Measurements from ENCODE around the gene KRTAP10-1. TPM values are rescaled to one million over a fixed set of nuclear protein-coding genes. Genes with fewer than 3 reads are reported as not detected.

The KRTAP10-1 gene
- not detected for polyA plus RNA-seq (2013, experiment 1 of 2)
- polyA plus RNA-seq (2013, experiment 2 of 2): not detected

DNA sequence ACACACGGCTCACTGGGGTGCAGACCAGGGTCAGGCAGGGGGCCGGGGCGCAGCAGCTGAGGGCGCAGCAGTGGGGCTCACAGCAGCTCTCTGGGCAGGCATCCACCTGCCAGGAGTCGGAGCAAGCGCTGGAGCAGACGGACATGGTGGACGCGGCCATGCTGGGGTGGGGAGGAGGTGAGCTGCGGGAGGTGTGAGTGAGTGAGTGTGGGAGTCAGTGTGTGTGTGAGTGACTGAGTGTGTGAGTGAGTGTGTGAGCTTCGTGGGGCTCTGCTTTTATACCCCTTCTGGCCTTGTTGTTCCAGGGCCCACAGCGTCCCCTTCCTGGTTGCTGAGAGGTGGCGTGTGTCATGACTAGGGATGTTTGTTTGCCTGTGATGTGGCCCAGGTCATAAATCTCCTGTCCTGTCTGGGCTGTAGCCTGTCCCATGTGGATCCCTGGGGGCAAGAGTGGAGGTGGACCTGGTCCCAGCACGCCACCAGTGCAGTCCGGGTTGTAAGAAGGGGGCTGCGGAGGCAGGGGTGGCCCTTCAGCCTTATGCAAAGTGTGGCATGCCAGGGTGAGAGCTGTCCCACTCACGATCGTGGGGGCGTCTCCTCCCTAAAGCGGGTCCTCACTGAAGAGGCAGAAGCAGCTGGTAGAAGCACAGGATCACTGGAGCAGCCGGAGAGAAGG, at the start of gene KRTAP10-1:
TSS of gene KRTAP10-1 (minus strand) at position 205 of the 676 bp plus-strand sequence. CDS start at position 160, 45 bp downstream.
- no peak within 1 kb of the TSS for H2BK15ac ChIP-seq (replicated peaks; ENCODE audit: low read depth)
- no peaks in the 10 kb centered on the region for H3K79me2 ChIP-seq (ENCODE audit: control insufficient read depth, insufficient read depth, low read length)
- H3K18ac ChIP-seq (ENCODE audit: low read length): no peak within 1 kb of the TSS
- no peaks in the 10 kb centered on the region for H3K36me3 ChIP-seq (ENCODE audit: control insufficient read depth, insufficient read depth, low read length)
- no peak for DNase-seq
- no peak within 1 kb of the TSS for H3K56ac ChIP-seq (ENCODE audit: low read length)
- no peaks in the 10 kb centered on the region for H3K79me1 ChIP-seq (ENCODE audit: low read length)
- no peak within 1 kb of the TSS for H3K4ac ChIP-seq (ENCODE audit: low read depth, low read length)
- H3K4me1 ChIP-seq (ENCODE audit: control insufficient read depth, low read depth, low read length): no peaks in the 10 kb centered on the region
- no peaks in the 10 kb centered on the region for H3K27me3 ChIP-seq (ENCODE audit: insufficient read depth, low read length, poor library complexity)
- H4K8ac ChIP-seq (ENCODE audit: low read depth, low read length): no peak within 1 kb of the TSS
- no peak within 1 kb of the TSS for H2BK120ac ChIP-seq (ENCODE audit: low read depth, low read length)
- no peak within 1 kb of the TSS for H2BK5ac ChIP-seq (ENCODE audit: low read length)
- WGBS (ENCODE audit: extremely low coverage, insufficient coverage, low lambda C conversion rate): no CpG with 5 or more reads among the region's 21 CpGs
- H2AK5ac ChIP-seq (ENCODE audit: low read length): no peak within 1 kb of the TSS
- H3K4me3 ChIP-seq (ENCODE audit: low read length): no peak within 1 kb of the TSS
- no peak within 1 kb of the TSS for H3K9ac ChIP-seq (ENCODE audit: low read length)
- no peak within 1 kb of the TSS for H3K27ac ChIP-seq (ENCODE audit: low read depth, low read length)
- no peak within 1 kb of the TSS for H4K5ac ChIP-seq (ENCODE audit: low read length)
- H3K4me2 ChIP-seq (ENCODE audit: low read length): no peak within 1 kb of the TSS
- no peak within 1 kb of the TSS for H3K23ac ChIP-seq (ENCODE audit: low read length)

GRCh38 chr21:44589094-44589493, 49.1 kb upstream of the KRTAP10-1 start:
- H3K4me1 ChIP-seq (ENCODE audit: control insufficient read depth, low read depth, low read length): peaks cover 4% of the 10 kb centered on the region
- no peaks in the 10 kb centered on the region for H3K79me2 ChIP-seq (ENCODE audit: control insufficient read depth, insufficient read depth, low read length)
- H3K27ac ChIP-seq (ENCODE audit: low read depth, low read length): no peak overlapping the region
- H2BK15ac ChIP-seq (replicated peaks; ENCODE audit: low read depth): no peak overlapping the region
- H2BK120ac ChIP-seq (ENCODE audit: low read depth, low read length): no peak overlapping the region
- no peaks in the 10 kb centered on the region for H3K27me3 ChIP-seq (ENCODE audit: insufficient read depth, low read length, poor library complexity)
- no peak overlapping the region for H3K4ac ChIP-seq (ENCODE audit: low read depth, low read length)
- no peak overlapping the region for H2AK5ac ChIP-seq (ENCODE audit: low read length)
- H3K23ac ChIP-seq (ENCODE audit: low read length): no peak overlapping the region
- H3K4me2 ChIP-seq (ENCODE audit: low read length): no peak overlapping the region
- no peak overlapping the region for H2BK5ac ChIP-seq (ENCODE audit: low read length)
- no peak overlapping the region for H4K8ac ChIP-seq (ENCODE audit: low read depth, low read length)
- H3K18ac ChIP-seq (ENCODE audit: low read length): no peak overlapping the region
- DNase-seq: no peak
- H3K79me1 ChIP-seq (ENCODE audit: low read length): no peaks in the 10 kb centered on the region
- H3K56ac ChIP-seq (ENCODE audit: low read length): no peak overlapping the region
- no CpG with 5 or more reads among the region's 2 CpGs for WGBS (ENCODE audit: extremely low coverage, insufficient coverage, low lambda C conversion rate)
- H4K5ac ChIP-seq (ENCODE audit: low read length): no peak overlapping the region
- no peaks in the 10 kb centered on the region for H3K36me3 ChIP-seq (ENCODE audit: control insufficient read depth, insufficient read depth, low read length)
- no peak overlapping the region for H3K9ac ChIP-seq (ENCODE audit: low read length)
- no peak overlapping the region for H3K4me3 ChIP-seq (ENCODE audit: low read length)

- no peak overlapping the region for H2BK15ac ChIP-seq (replicated peaks; ENCODE audit: low read depth)
- no peaks in the 10 kb centered on the region for H3K27me3 ChIP-seq (ENCODE audit: insufficient read depth, low read length, poor library complexity)
- H3K9ac ChIP-seq (ENCODE audit: low read length): no peak overlapping the region
Measured at GRCh38 chr21:44585892-44586291, 45.9 kb upstream of the KRTAP10-1 start.

DNA sequence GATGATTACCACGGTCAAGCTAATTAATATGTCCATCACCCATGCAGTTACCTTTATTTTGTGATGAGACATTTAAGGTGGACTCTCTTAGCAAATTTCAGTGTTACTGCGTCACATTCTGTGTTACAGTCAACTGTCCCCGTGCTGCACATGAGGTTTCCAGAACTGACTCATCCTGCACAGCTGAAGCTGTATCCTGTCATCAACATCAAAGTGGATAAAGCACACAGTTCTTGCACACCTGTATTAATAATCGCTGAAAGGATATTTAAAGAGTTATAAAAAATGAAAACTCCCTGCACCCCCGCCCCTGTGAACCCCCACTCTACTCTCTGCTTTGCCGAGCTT, 43.8 kb upstream of the KRTAP10-1 start:
- no peak overlapping the region for H4K8ac ChIP-seq (ENCODE audit: low read depth, low read length)
- no peaks in the 10 kb centered on the region for H3K79me2 ChIP-seq (ENCODE audit: control insufficient read depth, insufficient read depth, low read length)
- H3K79me1 ChIP-seq (ENCODE audit: low read length): no peaks in the 10 kb centered on the region
- no peak overlapping the region for H2BK15ac ChIP-seq (replicated peaks; ENCODE audit: low read depth)
- H3K27me3 ChIP-seq (ENCODE audit: insufficient read depth, low read length, poor library complexity): no peaks in the 10 kb centered on the region
- H3K4me2 ChIP-seq (ENCODE audit: low read length): no peak overlapping the region
- no peak overlapping the region for H2BK5ac ChIP-seq (ENCODE audit: low read length)
- H3K4me3 ChIP-seq (ENCODE audit: low read length): no peak overlapping the region
- H3K9ac ChIP-seq (ENCODE audit: low read length): no peak overlapping the region
- H3K56ac ChIP-seq (ENCODE audit: low read length): no peak overlapping the region
- WGBS (ENCODE audit: extremely low coverage, insufficient coverage, low lambda C conversion rate): no CpG with 5 or more reads among the region's 6 CpGs
- no peak overlapping the region for H2AK5ac ChIP-seq (ENCODE audit: low read length)
- H3K4me1 ChIP-seq (ENCODE audit: control insufficient read depth, low read depth, low read length): no peaks in the 10 kb centered on the region
- no peak for DNase-seq
- no peak overlapping the region for H2BK120ac ChIP-seq (ENCODE audit: low read depth, low read length)
- no peak overlapping the region for H3K4ac ChIP-seq (ENCODE audit: low read depth, low read length)
- no peak overlapping the region for H4K5ac ChIP-seq (ENCODE audit: low read length)
- no peak overlapping the region for H3K18ac ChIP-seq (ENCODE audit: low read length)
- no peak overlapping the region for H3K27ac ChIP-seq (ENCODE audit: low read depth, low read length)
- H3K23ac ChIP-seq (ENCODE audit: low read length): no peak overlapping the region
- H3K36me3 ChIP-seq (ENCODE audit: control insufficient read depth, insufficient read depth, low read length): no peaks in the 10 kb centered on the region

More at GRCh38 chr21:44585892-44586291, 45.9 kb upstream of the KRTAP10-1 start:
- no peak overlapping the region for H4K8ac ChIP-seq (ENCODE audit: low read depth, low read length)
- no peak overlapping the region for H3K56ac ChIP-seq (ENCODE audit: low read length)
- no peak overlapping the region for H2BK5ac ChIP-seq (ENCODE audit: low read length)
- H4K5ac ChIP-seq (ENCODE audit: low read length): no peak overlapping the region
- H3K4me3 ChIP-seq (ENCODE audit: low read length): no peak overlapping the region
- H3K79me2 ChIP-seq (ENCODE audit: control insufficient read depth, insufficient read depth, low read length): no peaks in the 10 kb centered on the region
- H3K27ac ChIP-seq (ENCODE audit: low read depth, low read length): no peak overlapping the region
- DNase-seq: no peak
- H3K4me2 ChIP-seq (ENCODE audit: low read length): no peak overlapping the region
- no peak overlapping the region for H3K18ac ChIP-seq (ENCODE audit: low read length)
- no peak overlapping the region for H2AK5ac ChIP-seq (ENCODE audit: low read length)
- no peak overlapping the region for H3K23ac ChIP-seq (ENCODE audit: low read length)
- no peaks in the 10 kb centered on the region for H3K36me3 ChIP-seq (ENCODE audit: control insufficient read depth, insufficient read depth, low read length)
- WGBS (ENCODE audit: extremely low coverage, insufficient coverage, low lambda C conversion rate): no CpG with 5 or more reads among the region's 3 CpGs
- no peaks in the 10 kb centered on the region for H3K79me1 ChIP-seq (ENCODE audit: low read length)
- no peaks in the 10 kb centered on the region for H3K4me1 ChIP-seq (ENCODE audit: control insufficient read depth, low read depth, low read length)
- H2BK120ac ChIP-seq (ENCODE audit: low read depth, low read length): no peak overlapping the region
- no peak overlapping the region for H3K4ac ChIP-seq (ENCODE audit: low read depth, low read length)

GRCh38 chr21:44583089-44583799, 43.2 kb upstream of the KRTAP10-1 start:
- Histone ChIP-seq H3K36me3 (ENCODE audit: control insufficient read depth, insufficient read depth, low read length) (no peaks in the 10 kb centered on the region), H2AK5ac (ENCODE audit: low read length) (no peak overlapping the region), H3K27ac (ENCODE audit: low read depth, low read length) (no peak overlapping the region), H2BK15ac (replicated peaks; ENCODE audit: low read depth) (no peak overlapping the region), H3K4me1 (ENCODE audit: control insufficient read depth, low read depth, low read length) (no peaks in the 10 kb centered on the region), H3K23ac (ENCODE audit: low read length) (no peak overlapping the region), H3K56ac (ENCODE audit: low read length) (no peak overlapping the region), H3K27me3 (ENCODE audit: insufficient read depth, low read length, poor library complexity) (no peaks in the 10 kb centered on the region), H2BK120ac (ENCODE audit: low read depth, low read length) (no peak overlapping the region), H3K4me3 (ENCODE audit: low read length) (no peak overlapping the region), H3K79me2 (ENCODE audit: control insufficient read depth, insufficient read depth, low read length) (no peaks in the 10 kb centered on the region), H3K4ac (ENCODE audit: low read depth, low read length) (no peak overlapping the region), H4K8ac (ENCODE audit: low read depth, low read length) (no peak overlapping the region), H3K79me1 (ENCODE audit: low read length) (no peaks in the 10 kb centered on the region), H4K5ac (ENCODE audit: low read length) (no peak overlapping the region), H3K18ac (ENCODE audit: low read length) (no peak overlapping the region), H3K9ac (ENCODE audit: low read length) (no peak overlapping the region), H2BK5ac (ENCODE audit: low read length) (no peak overlapping the region), H3K4me2 (ENCODE audit: low read length) (no peak overlapping the region)
- no CpG with 5 or more reads among the region's 11 CpGs for WGBS (ENCODE audit: extremely low coverage, insufficient coverage, low lambda C conversion rate)
- DNase-seq: no peak

Measured in mesendoderm (in vitro differentiated cells).